ENCODE results near the gene SH3RF3.
A peak's percentile ranks its signal among the peaks of the same experiment; 100 is the strongest.
"Not testable (repeated sequence)": the region's sequence is repeated elsewhere in the genome, so short reads cannot be mapped to it uniquely, and the experiment has no call there.

Gene SH3RF3

GRCh38 chr2:109217362-109218086 is 88.5 kb downstream of the SH3RF3 start:
- TF ChIP-seq, protein P1, sequence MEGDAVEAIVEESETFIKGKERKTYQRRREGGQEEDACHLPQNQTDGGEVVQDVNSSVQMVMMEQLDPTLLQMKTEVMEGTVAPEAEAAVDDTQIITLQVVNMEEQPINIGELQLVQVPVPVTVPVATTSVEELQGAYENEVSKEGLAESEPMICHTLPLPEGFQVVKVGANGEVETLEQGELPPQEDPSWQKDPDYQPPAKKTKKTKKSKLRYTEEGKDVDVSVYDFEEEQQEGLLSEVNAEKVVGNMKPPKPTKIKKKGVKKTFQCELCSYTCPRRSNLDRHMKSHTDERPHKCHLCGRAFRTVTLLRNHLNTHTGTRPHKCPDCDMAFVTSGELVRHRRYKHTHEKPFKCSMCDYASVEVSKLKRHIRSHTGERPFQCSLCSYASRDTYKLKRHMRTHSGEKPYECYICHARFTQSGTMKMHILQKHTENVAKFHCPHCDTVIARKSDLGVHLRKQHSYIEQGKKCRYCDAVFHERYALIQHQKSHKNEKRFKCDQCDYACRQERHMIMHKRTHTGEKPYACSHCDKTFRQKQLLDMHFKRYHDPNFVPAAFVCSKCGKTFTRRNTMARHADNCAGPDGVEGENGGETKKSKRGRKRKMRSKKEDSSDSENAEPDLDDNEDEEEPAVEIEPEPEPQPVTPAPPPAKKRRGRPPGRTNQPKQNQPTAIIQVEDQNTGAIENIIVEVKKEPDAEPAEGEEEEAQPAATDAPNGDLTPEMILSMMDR (conservative IDR thresholded peaks at IDR 0.05): no peak
- H3K27ac ChIP-seq: no peak overlapping the region

DNA sequence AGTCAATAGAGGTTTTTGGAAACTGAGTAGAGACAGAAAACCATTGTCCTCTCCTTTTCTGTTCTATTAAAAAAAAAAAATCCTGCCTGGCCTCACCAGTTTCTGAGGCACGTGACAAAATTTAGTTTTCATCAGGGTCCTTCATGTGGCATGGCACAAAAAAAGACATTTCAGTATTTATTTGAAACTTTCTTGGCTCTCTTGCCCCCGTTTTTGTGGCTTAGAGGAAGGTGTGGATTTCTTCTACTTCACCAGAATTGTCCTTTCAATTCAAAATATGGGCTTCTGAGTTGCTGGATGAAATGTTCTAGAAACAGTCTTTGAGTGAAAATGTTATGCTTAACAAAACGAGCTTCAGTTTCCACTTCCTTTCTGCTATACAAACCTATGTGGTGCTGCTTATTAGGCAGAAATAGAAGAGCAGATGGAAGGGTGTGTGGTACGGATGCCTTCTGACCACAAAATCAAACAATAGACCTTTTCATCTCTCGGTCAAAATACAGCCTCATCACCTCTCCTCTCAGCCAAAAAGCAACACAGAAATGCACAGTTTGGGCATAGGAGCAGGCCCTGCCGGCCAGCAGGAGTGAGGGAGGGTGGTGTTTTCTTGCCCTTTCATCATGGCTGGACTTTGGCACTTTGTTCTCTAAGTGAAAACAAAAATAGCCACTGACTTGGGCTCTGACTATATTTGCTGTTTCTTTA is 89.2 kb downstream of the SH3RF3 start:
- no peak overlapping the region for H3K27ac ChIP-seq
- TF ChIP-seq, protein P1 (conservative IDR thresholded peaks at IDR 0.05): no peak

GRCh38 chr2:109218792-109219126 is 89.8 kb downstream of the SH3RF3 start:
- TF ChIP-seq, protein P1 (conservative IDR thresholded peaks at IDR 0.05): no peak
- H3K27ac ChIP-seq: no peak overlapping the region

DNA sequence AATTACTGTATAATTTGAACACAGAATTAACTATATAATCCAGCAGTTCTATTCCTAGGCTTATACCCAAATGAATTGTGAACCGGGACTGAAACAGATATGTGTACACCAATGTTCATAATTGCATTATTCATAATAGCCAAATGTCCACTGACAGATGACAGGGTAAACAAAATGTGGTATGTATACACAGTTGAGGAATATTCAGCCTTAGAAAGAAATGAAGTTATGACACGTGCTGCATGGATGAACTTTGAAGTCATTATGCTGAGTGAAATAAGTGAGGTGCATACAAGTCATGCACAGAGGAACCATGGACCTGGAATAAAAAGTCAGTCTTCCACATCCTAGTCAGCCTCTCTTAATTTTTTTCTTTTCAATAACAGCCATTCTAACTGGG is 91.9 kb downstream of the SH3RF3 start:
- TF ChIP-seq, protein P1 (conservative IDR thresholded peaks at IDR 0.05): no peak

DNA sequence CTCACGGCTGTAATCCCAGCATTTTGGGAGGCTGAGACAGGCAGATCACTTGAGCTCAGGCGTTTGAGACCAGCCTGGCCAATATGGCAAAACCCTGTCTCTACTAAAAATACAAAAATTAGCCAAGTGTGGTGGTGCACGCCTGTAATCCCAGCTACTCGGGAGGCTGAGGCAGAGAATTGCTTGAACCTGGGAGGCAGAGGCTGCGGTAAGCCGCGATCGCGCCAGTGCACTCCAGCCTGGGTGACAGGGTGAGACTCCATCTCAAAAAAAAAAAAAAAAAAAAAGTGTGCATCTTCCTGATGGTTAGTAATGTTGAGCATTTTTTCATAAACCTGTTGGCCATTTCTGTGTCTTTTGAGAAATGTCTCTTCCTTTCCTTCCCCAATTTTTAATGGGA is 92.3 kb downstream of the SH3RF3 start:
- not testable (repeated sequence) for H3K27ac ChIP-seq

More for the DNA sequence above, 91.9 kb downstream of the SH3RF3 start:
- no peak overlapping the region for H3K27ac ChIP-seq

GRCh38 chr2:109222422-109222821 is 93.4 kb downstream of the SH3RF3 start:
- TF ChIP-seq, protein P1 (conservative IDR thresholded peaks at IDR 0.05): no peak
- no peak overlapping the region for H3K27ac ChIP-seq

- H3K27ac ChIP-seq: no peak overlapping the region
- TF ChIP-seq, protein P1 (conservative IDR thresholded peaks at IDR 0.05): peak; percentile 19
These were observed 93.9 kb downstream of the SH3RF3 start for GRCh38 chr2:109222825-109223471.
